AG09309 (cell line): ENCODE measurements around the gene CD276.

Experiments used
- DNase-seq: peaks from one replicate; pipeline ENCODE4 v3.0.0-alpha.2; 2010; ENCODE audit warnings: low read depth
- H3K4me3 ChIP-seq: 2 replicates; pipeline ENCODE4 v1.5.1; 2011; ENCODE audit warnings: mild to moderate bottlenecking, low read depth, low read length, moderate library complexity; ENCODE audit not compliant: control insufficient read depth
- CTCF ChIP-seq: IDR thresholded peaks from 2 replicates; pipeline ENCODE4 v1.5.1; 2011; ENCODE audit warnings: mild to moderate bottlenecking, low read depth, low read length, inconsistent platforms; ENCODE audit not compliant: insufficient read depth, control insufficient read depth; ENCODE audit errors: missing control alignments

CD276 gene

GRCh38 chr15:73691396-73691795 lies 7.2 kb downstream of the CD276 start:
- DNase-seq: no peak
- H3K4me3 ChIP-seq: no peak overlapping the region
- peak; percentile 21 for TF ChIP-seq CTCF

- TF ChIP-seq CTCF: no peak
- no peak overlapping the region for H3K4me3 ChIP-seq
- DNase-seq: no peak
Measured at GRCh38 chr15:73694419-73694818, 10.2 kb downstream of the CD276 start.

- H3K4me3 ChIP-seq: no peak overlapping the region
- no peak for DNase-seq
- no peak for TF ChIP-seq CTCF
Measured at GRCh38 chr15:73695773-73696640, 11.8 kb downstream of the CD276 start.

- TF ChIP-seq CTCF: no peak
- no peak for DNase-seq
Measured at GRCh38 chr15:73696641-73697001, 12.4 kb downstream of the CD276 start.

GRCh38 chr15:73697033-73697467 lies 12.9 kb downstream of the CD276 start:
- no peak for DNase-seq
- H3K4me3 ChIP-seq: no peak overlapping the region
- TF ChIP-seq CTCF: no peak

More at GRCh38 chr15:73696641-73697001, 12.4 kb downstream of the CD276 start:
- no peak overlapping the region for H3K4me3 ChIP-seq

GRCh38 chr15:73699249-73700040 lies 15.3 kb downstream of the CD276 start:
- no peak for TF ChIP-seq CTCF
- no peak overlapping the region for H3K4me3 ChIP-seq
- DNase-seq: no peak
